GM12878 (cell line): ENCODE results near the gene MAP3K4. TPM values are rescaled to one million over a fixed set of nuclear protein-coding genes. Genes with fewer than 3 reads are reported as not detected.

Experiments used
- ATAC-seq: fragments of 200-7000 bp; cut with Tn5 transposase; 3 replicates; pipeline ENCODE4 v1.9.1; 2020; ENCODE audit warnings: mild to moderate bottlenecking, moderate library complexity
- BruUV-seq: library from RNA; stranded (reverse); fragments of 400-500 nt; replicated peaks from 2 replicates; lab custom pipeline; 2021; lab: Mats Ljungman, UMichigan
- CTCF ChIA-PET: fragments of 300-600 bp; sonication (Branson Sonifier 250); formaldehyde crosslinking; extraction: SDS; loops from one replicate; lab custom pipeline; 2021; ENCODE audit warnings: inconsistent platforms; lab: Yijun Ruan, JAX
- POLR2A ChIA-PET: fragments of 350-600 bp; formaldehyde crosslinking; extraction: SDS; loops from one replicate; lab custom pipeline; 2021; ENCODE audit warnings: inconsistent platforms; lab: Charles Lee
- RAD21 ChIA-PET: fragments of 300-600 bp; sonication (Branson Sonifier 250); formaldehyde crosslinking; loops from one replicate; lab custom pipeline; 2023; ENCODE audit warnings: antibody characterized with exemption; ENCODE audit not compliant: unreplicated experiment; lab: Charles Lee
- SMC1A ChIA-PET: fragments of 300-600 bp; sonication (Branson Sonifier 250); formaldehyde crosslinking; loops from one replicate; lab custom pipeline; 2023; ENCODE audit not compliant: unreplicated experiment, uncharacterized antibody; lab: Charles Lee
- DNase-seq: peaks from one replicate; pipeline ENCODE4 v3.0.0-alpha.2; 2011; ENCODE audit warnings: low read depth, low spot score
- FAIRE-seq: peaks from 3 replicates; lab custom pipeline; 2011; peaks lifted over from hg19 to GRCh38; lab: Jason Lieb, UNC
- H2AFZ ChIP-seq: 2 replicates; pipeline ENCODE4 v1.6.0; 2011; ENCODE audit warnings: low read depth, low read length, control low read depth; ENCODE audit not compliant: control insufficient read depth
- H3K27ac ChIP-seq: 2 replicates; pipeline ENCODE4 v1.5.1; 2011; ENCODE audit warnings: control low read depth; ENCODE audit not compliant: control insufficient read depth, insufficient read depth
- H3K27me3 ChIP-seq, 2 experiments: replicated peaks in 1 of 2; 2 replicates each; pipeline versions ENCODE4 v1.6.0 to v1.6.1; 2011; ENCODE audit warnings: low read length in 1 of 2; ENCODE audit not compliant: control insufficient read depth in 2 of 2, insufficient read depth in 2 of 2
- H3K36me3 ChIP-seq, 2 experiments: 2 replicates each; pipeline ENCODE4 v1.5.1; 2011; ENCODE audit warnings: low read length in 1 of 2; ENCODE audit not compliant: control insufficient read depth in 2 of 2, insufficient read depth in 2 of 2
- H3K4me1 ChIP-seq: 2 replicates; pipeline ENCODE4 v1.6.1; 2011; ENCODE audit warnings: mild to moderate bottlenecking, low read length, moderate library complexity, mixed read lengths; ENCODE audit not compliant: control insufficient read depth, insufficient read depth
- H3K4me2 ChIP-seq: 2 replicates; pipeline ENCODE4 v1.6.0; 2011; ENCODE audit warnings: control low read depth; ENCODE audit not compliant: control insufficient read depth, insufficient read depth
- H3K4me3 ChIP-seq: fragments of 200-600 bp; sonication (generic); 2 replicates; pipeline ENCODE4 v1.5.1; 2016
- H3K79me2 ChIP-seq: 2 replicates; pipeline ENCODE4 v1.6.0; 2011; ENCODE audit warnings: low read length; ENCODE audit not compliant: control insufficient read depth, insufficient read depth
- H3K9ac ChIP-seq: 2 replicates; pipeline ENCODE4 v1.8.0; 2011; ENCODE audit warnings: low read length, control low read depth, mixed read lengths; ENCODE audit not compliant: control insufficient read depth, insufficient read depth
- H3K9me3 ChIP-seq: replicated peaks from 3 replicates; pipeline ENCODE4 v1.5.1; 2011; ENCODE audit warnings: mild to moderate bottlenecking, low read length; ENCODE audit not compliant: control insufficient read depth, insufficient read depth
- H4K20me1 ChIP-seq: 2 replicates; pipeline ENCODE4 v1.6.0; 2011; ENCODE audit not compliant: control insufficient read depth, insufficient read depth
- BCL11A ChIP-seq: IDR thresholded peaks from 2 replicates; pipeline ENCODE4 v1.6.1; 2011; ENCODE audit warnings: low read depth, low read length
- BCL3 ChIP-seq: IDR thresholded peaks from 2 replicates; pipeline ENCODE4 v1.6.1; 2011; ENCODE audit warnings: borderline replicate concordance, low read depth, mild to moderate bottlenecking, moderate library complexity, low read length; ENCODE audit not compliant: insufficient read depth, poor library complexity, severe bottlenecking
- EP300 ChIP-seq, 2 experiments: fragments of 150-350 bp in 1 of 2; IDR thresholded peaks; 2 replicates each; pipeline ENCODE4 v1.6.1; 2011 to 2012; ENCODE audit warnings: low read depth in 2 of 2, low read length in 2 of 2, borderline replicate concordance in 1 of 2, improper control_type of control experiment in 1 of 2, inconsistent platforms in 1 of 2; ENCODE audit not compliant: control insufficient read depth in 1 of 2
- MXI1 ChIP-seq: fragments of 150-350 bp; IDR thresholded peaks from 2 replicates; pipeline ENCODE4 v1.6.1; 2011; ENCODE audit warnings: low read depth, mild to moderate bottlenecking, inconsistent platforms, low read length, improper control_type of control experiment
- POLR2AphosphoS5 ChIP-seq: IDR thresholded peaks from 2 replicates; pipeline ENCODE4 v1.6.1; 2011; ENCODE audit warnings: mild to moderate bottlenecking, low read length, inconsistent platforms
- RB1 ChIP-seq: fragments of 450-650 bp; formaldehyde crosslinking; IDR thresholded peaks from 2 replicates; pipeline ENCODE4 v1.6.1; 2017; ENCODE audit warnings: mild to moderate bottlenecking, borderline replicate concordance
- ZBED1 ChIP-seq: IDR thresholded peaks from 2 replicates; pipeline ENCODE4 v1.6.1; 2016; ENCODE audit warnings: borderline replicate concordance
- WGBS: methylation state at CpG from one replicate; pipeline ENCODE4 v1.1.6; 2016; ENCODE audit warnings: low lambda C conversion rate; ENCODE audit not compliant: insufficient replicate concordance, insufficient coverage; ENCODE audit errors: missing lambda C conversion rate; 5-methylcytosine and 5-hydroxymethylcytosine counted together
- in situ Hi-C: fragments of 300-500 bp; cut with MboI; formaldehyde crosslinking; loops from 9 replicates; pipeline ENCODE4 v1.14.3; 2018; ENCODE audit warnings: mixed read lengths
- intact Hi-C: fragments of 100-400 bp; cut with micrococcal nuclease; formaldehyde crosslinking; loops from one replicate; pipeline ENCODE4 v1.14.2; 2022; ENCODE audit not compliant: unreplicated experiment
- polyA plus RNA-seq, 11 experiments: library from polyadenylated mRNA; depleted of rRNA in 4 of 11; unstranded in 6 of 11; stranded (reverse) in 5 of 11; fragments of >200 nt; fragmentation: Nextera tagmentation in 4 of 11; fragmentation: Illumina TruSeq in 1 of 11; extraction: Ambion mirVana in 4 of 11; extraction: Trizol in 1 of 11; gene quantifications; 1 replicate in 1 of 11; 2 replicates in 10 of 11; pipeline versions ENCODE4 v1.2.1 to v1.2.3, GENCODE V29; 2011 to 2016; ENCODE audit warnings: inconsistent platforms in 2 of 11, missing spikeins in 2 of 11, low read depth in 1 of 11
- total RNA-seq, 4 experiments: library from RNA; depleted of rRNA in 3 of 4; stranded (reverse); fragments of >200 nt in 3 of 4; fragmentation: Illumina TruSeq in 1 of 4; extraction: Trizol in 1 of 4; gene quantifications; 2 replicates each; pipeline versions ENCODE4 v1.2.1 to v1.2.3, GENCODE V29; 2013 to 2021

The MAP3K4 gene
- total and polyA plus RNA-seq, 10 of the 15 experiments (the other 5 are each of a cell fraction or from before 2014, with no cell fraction given): 14.0 to 44.5 (median 23.1) TPM

- no peaks in the 10 kb centered on the region for H3K79me2 ChIP-seq
- H4K20me1 ChIP-seq: no peaks in the 10 kb centered on the region
- 94% methylated on average over 12 of the region's 12 CpGs for WGBS
- no peak overlapping the region for H3K9ac ChIP-seq
- no peak for DNase-seq
- no peaks in the 10 kb centered on the region for H3K4me1 ChIP-seq
- no peak for ATAC-seq
- no peaks in the 10 kb centered on the region for H3K27me3 ChIP-seq
- SMC1A ChIA-PET: interaction anchor here (0.7 kb wide), 1 partner anchor 37 kb away, joined by 3 read pairs; no protein-coding TSS in a partner anchor
- H3K4me2 ChIP-seq: no peak overlapping the region
- no TSS peak for BruUV-seq
- no peaks in the 10 kb centered on the region for H3K9me3 ChIP-seq
- H2AFZ ChIP-seq: no peak overlapping the region
- in situ Hi-C loops: no loop called here
- CTCF ChIA-PET: no interaction called here
- H3K27ac ChIP-seq: no peak overlapping the region
- POLR2A ChIA-PET: interaction anchor here (0.6 kb wide), 1 partner anchor 116 kb away, joined by 4 read pairs; no protein-coding TSS in a partner anchor
- intact Hi-C loops: no loop called here
- no peak for FAIRE-seq
- no peak for TF ChIP-seq ZBED1
- TF ChIP-seq, all 136 proteins: peak for 0
- no peak overlapping the region for H3K4me3 ChIP-seq
- RAD21 ChIA-PET: no interaction called here
- H3K36me3 ChIP-seq: peaks cover 6 to 36% of the 10 kb centered on the region in 2 experiments
These were observed 88.1 kb downstream of the MAP3K4 start for GRCh38 chr6:161079566-161080262.

GRCh38 chr6:161080263-161080970 lies 88.8 kb downstream of the MAP3K4 start:
- 96% methylated on average over 12 of the region's 12 CpGs for WGBS
- in situ Hi-C loops (no loop called here), intact Hi-C loops (no loop called here)
- Histone ChIP-seq H3K79me2 (no peaks in the 10 kb centered on the region), H3K9me3 (no peaks in the 10 kb centered on the region), H3K27ac (no peak overlapping the region), H4K20me1 (no peaks in the 10 kb centered on the region), H3K4me3 (no peak overlapping the region), H2AFZ (no peak overlapping the region), H3K9ac (no peak overlapping the region), H3K36me3 (peaks cover 6 to 34% of the 10 kb centered on the region in 2 experiments), H3K4me1 (no peaks in the 10 kb centered on the region), H3K27me3 (no peaks in the 10 kb centered on the region), H3K4me2 (no peak overlapping the region)
- no peak for FAIRE-seq
- SMC1A ChIA-PET: interaction anchor here (0.7 kb wide), 1 partner anchor 38 kb away, joined by 3 read pairs; no protein-coding TSS in a partner anchor
- CTCF ChIA-PET: no interaction called here
- POLR2A ChIA-PET: no interaction called here
- no peak for DNase-seq
- RAD21 ChIA-PET: no interaction called here
- no TSS peak for BruUV-seq
- no peak for ATAC-seq
- TF ChIP-seq BCL3: no peak
- no peak for TF ChIP-seq MXI1
- no peak for TF ChIP-seq POLR2AphosphoS5
- TF ChIP-seq BCL11A: no peak
- no peak for TF ChIP-seq RB1
- TF ChIP-seq EP300 (IDR thresholded peaks at IDR 0.05; ENCODE audit: borderline replicate concordance in 1 of 2, control insufficient read depth in 1 of 2, low read depth in 2 of 2, low read length in 2 of 2): no peak
